HCT116 (cell line): ENCODE measurements around the gene PARP8. TPM values are rescaled to one million over a fixed set of nuclear protein-coding genes. Genes with fewer than 3 reads are reported as not detected.

Experiments used
- ATAC-seq: fragments of 200-7000 bp; cut with Tn5 transposase; 2 replicates; pipeline ENCODE4 v1.9.1; 2020; ENCODE audit warnings: mild to moderate bottlenecking, moderate library complexity
- BruUV-seq: library from RNA; stranded (reverse); fragments of 400-500 nt; replicated peaks from 2 replicates; lab custom pipeline; 2021; lab: Mats Ljungman, UMichigan
- CTCF ChIA-PET: fragments of 300-600 bp; sonication (Branson Sonifier 250); formaldehyde crosslinking; loops from one replicate; lab custom pipeline; 2021; ENCODE audit warnings: antibody characterized with exemption; lab: Charles Lee
- POLR2A ChIA-PET: fragments of 300-600, 350-600 bp; sonication (Branson Sonifier 250); formaldehyde crosslinking; loops from one replicate; lab custom pipeline; 2021; ENCODE audit warnings: antibody characterized with exemption; lab: Charles Lee
- RAD21 ChIA-PET, 2 experiments: fragments of 300-600 bp; sonication (Branson Sonifier 250); formaldehyde crosslinking; loops; one replicate each; lab custom pipeline; 2023; ENCODE audit warnings: low total read pairs in 2 of 2; ENCODE audit not compliant: uncharacterized antibody in 2 of 2, unreplicated experiment in 2 of 2, low non-redundant PET in 1 of 2; lab: Charles Lee
- DNase-seq: peaks from one replicate; pipeline ENCODE4 v3.0.0-alpha.2; 2010; ENCODE audit warnings: low read depth, low spot score
- H2AFZ ChIP-seq: fragments of 200-600 bp; shearing (Covaris generic), sonication (generic); 2 replicates; pipeline ENCODE4 v1.6.1; 2017; ENCODE audit warnings: low read depth, mixed run types, mixed read lengths, antibody characterized with exemption, low read length; ENCODE audit not compliant: poor library complexity, severe bottlenecking
- H3K27ac ChIP-seq: 2 replicates; pipeline ENCODE4 v1.5.1; 2012; ENCODE audit warnings: low read depth, low read length
- H3K27me3 ChIP-seq: fragments of 200-600 bp; sonication (generic); 2 replicates; pipeline ENCODE4 v1.6.1; 2016; ENCODE audit warnings: mixed run types, low read length, mixed read lengths; ENCODE audit not compliant: insufficient read depth
- H3K36me3 ChIP-seq, 2 experiments: fragments of 200-500 bp in 1 of 2; fragments of 200-600 bp in 1 of 2; sonication (Bioruptor generic) in 1 of 2; sonication (generic) in 1 of 2; 2 replicates each; pipeline versions ENCODE4 v1.5.1 to v1.6.1; 2014 to 2016; ENCODE audit warnings: low read length in 2 of 2, inconsistent platforms in 1 of 2, mixed read lengths in 1 of 2, mixed run types in 1 of 2; ENCODE audit not compliant: insufficient read depth in 2 of 2, control insufficient read depth in 1 of 2
- H3K4me1 ChIP-seq, 2 experiments: fragments of 200-600 bp in 1 of 2; sonication (generic) in 1 of 2; 2 replicates each; pipeline versions ENCODE4 v1.5.1 to v1.6.1; 2012 to 2017; ENCODE audit warnings: low read length in 2 of 2, inconsistent platforms in 1 of 2, mild to moderate bottlenecking in 1 of 2, mixed read lengths in 1 of 2, mixed run types in 1 of 2, moderate library complexity in 1 of 2; ENCODE audit not compliant: insufficient read depth in 2 of 2, control insufficient read depth in 1 of 2
- H3K4me2 ChIP-seq: fragments of 200-600 bp; sonication (generic); 2 replicates; pipeline ENCODE4 v1.6.1; 2017; ENCODE audit warnings: mixed run types, low read length, mixed read lengths
- H3K4me3 ChIP-seq, 2 experiments: fragments of 200-600 bp in 1 of 2; sonication (generic) in 1 of 2; replicated peaks in 1 of 2; 2 replicates each; pipeline ENCODE4 v1.5.1; 2011 to 2016; ENCODE audit warnings: low read length in 2 of 2, control low read depth in 1 of 2, low read depth in 1 of 2, mild to moderate bottlenecking in 1 of 2, mixed read lengths in 1 of 2, mixed run types in 1 of 2
- H3K79me2 ChIP-seq: fragments of 200-600 bp; sonication (generic); 2 replicates; pipeline ENCODE4 v1.6.1; 2017; ENCODE audit warnings: mild to moderate bottlenecking, mixed run types, low read length, moderate library complexity, mixed read lengths; ENCODE audit not compliant: insufficient read depth
- H3K9ac ChIP-seq: fragments of 200-600 bp; sonication (generic); 2 replicates; pipeline ENCODE4 v1.6.1; 2016; ENCODE audit warnings: low read length, mixed read lengths
- H3K9me2 ChIP-seq: fragments of 200-600 bp; sonication (generic), shearing (Covaris generic); 2 replicates; pipeline ENCODE4 v1.6.1; 2017; ENCODE audit warnings: mixed run types, mild to moderate bottlenecking, moderate library complexity; ENCODE audit not compliant: insufficient read depth
- H3K9me3 ChIP-seq, 2 experiments: fragments of 200-500 bp in 1 of 2; fragments of 200-600 bp in 1 of 2; sonication (Bioruptor generic) in 1 of 2; sonication (generic) in 1 of 2; 2 replicates each; pipeline ENCODE4 v1.6.1; 2014 to 2017; ENCODE audit warnings: low read length in 2 of 2, mixed read lengths in 2 of 2, inconsistent platforms in 1 of 2, low read depth in 1 of 2, mild to moderate bottlenecking in 1 of 2, mixed run types in 1 of 2, moderate library complexity in 1 of 2; ENCODE audit not compliant: control insufficient read depth in 1 of 2, insufficient read depth in 1 of 2
- H4K20me1 ChIP-seq: fragments of 200-600 bp; sonication (generic), shearing (Covaris generic); 2 replicates; pipeline ENCODE4 v1.6.1; 2017; ENCODE audit warnings: mixed run types, mild to moderate bottlenecking, moderate library complexity; ENCODE audit not compliant: insufficient read depth
- CEBPB ChIP-seq: IDR thresholded peaks from 2 replicates; pipeline ENCODE4 v1.6.1; 2012; ENCODE audit warnings: low read depth
- CTCF ChIP-seq, 3 experiments: fragments of 200-600 bp in 1 of 3; sonication (generic) in 1 of 3; IDR thresholded peaks in 2 of 3; conservative IDR thresholded peaks in 1 of 3; 2 replicates each; pipeline ENCODE4 v1.5.1; 2012 to 2017; ENCODE audit warnings: low read depth in 2 of 3, low read length in 2 of 3, antibody characterized with exemption in 1 of 3, borderline replicate concordance in 1 of 3, control low read depth in 1 of 3, mild to moderate bottlenecking in 1 of 3, mixed read lengths in 1 of 3, mixed run types in 1 of 3, moderate library complexity in 1 of 3; ENCODE audit not compliant: insufficient read depth in 1 of 3
- EGR1 ChIP-seq: IDR thresholded peaks from 2 replicates; pipeline ENCODE4 v1.6.1; 2012; ENCODE audit warnings: low read depth
- ELF1 ChIP-seq: IDR thresholded peaks from 2 replicates; pipeline ENCODE4 v1.6.1; 2012; ENCODE audit warnings: low read depth, borderline replicate concordance
- EZH2 ChIP-seq: fragments of 200-600 bp; sonication (generic); IDR thresholded peaks from 2 replicates; pipeline ENCODE4 v1.6.1; 2017; ENCODE audit warnings: antibody characterized with exemption, mixed run types
- EZH2phosphoT487 ChIP-seq: fragments of 200-600 bp; IDR thresholded peaks from 2 replicates; pipeline ENCODE4 v1.6.1; 2018; ENCODE audit warnings: antibody characterized with exemption, borderline replicate concordance
- FOSL1 ChIP-seq: IDR thresholded peaks from 2 replicates; pipeline ENCODE4 v1.6.1; 2012; ENCODE audit warnings: low read depth
- MAX ChIP-seq: IDR thresholded peaks from 2 replicates; pipeline ENCODE4 v1.6.1; 2012
- POLR2A ChIP-seq: IDR thresholded peaks from 2 replicates; pipeline ENCODE4 v1.7.0; 2011; ENCODE audit warnings: borderline replicate concordance; ENCODE audit not compliant: insufficient read depth, insufficient read length; ENCODE audit errors: extremely low read depth
- RAD21 ChIP-seq: IDR thresholded peaks from 2 replicates; pipeline ENCODE4 v1.6.1; 2012; ENCODE audit warnings: low read depth, mild to moderate bottlenecking
- REST ChIP-seq: IDR thresholded peaks from 2 replicates; pipeline ENCODE4 v1.6.1; 2012; ENCODE audit warnings: low read depth
- SIN3A ChIP-seq: IDR thresholded peaks from 2 replicates; pipeline ENCODE4 v1.6.1; 2012; ENCODE audit warnings: low read depth
- TCF7L2 ChIP-seq: IDR thresholded peaks from 2 replicates; pipeline ENCODE4 v1.7.0; 2011; ENCODE audit warnings: borderline replicate concordance, inconsistent platforms; ENCODE audit not compliant: insufficient read depth, insufficient read length; ENCODE audit errors: extremely low read depth
- ZNF274 ChIP-seq: fragments of 200-500 bp; sonication (Bioruptor generic); IDR thresholded peaks from 2 replicates; pipeline ENCODE4 v1.6.1; 2014; ENCODE audit warnings: mild to moderate bottlenecking, low read depth, low read length, inconsistent platforms
- intact Hi-C: fragments of 100-400 bp; cut with micrococcal nuclease; formaldehyde crosslinking; loops from 2 replicates; pipeline ENCODE4 v1.10.0; 2022
- total RNA-seq: library from RNA; stranded (reverse); gene quantifications from one replicate; pipeline ENCODE4 v1.2.1, GENCODE V29; 2021; ENCODE audit not compliant: unreplicated experiment

The PARP8 gene
- total RNA-seq, 1 experiment from 2014 or later = 19.0 TPM

- ATAC-seq (no peak), DNase-seq (no peak)
- RAD21 ChIA-PET = no interaction called here
- no peak overlapping the region for H2AFZ ChIP-seq
- 0 out of 2 replicates have a peak, but pooled peaks cover 3% of the 10 kb centered on the region for H3K27me3 ChIP-seq
- no peak overlapping the region for H3K4me2 ChIP-seq
- CTCF ChIA-PET = no interaction called here
- intact Hi-C loops = no loop called here
- POLR2A ChIA-PET = no interaction called here
- TF ChIP-seq MAX (no peak), REST (no peak), EZH2 (no peak), POLR2A (no peak), CTCF (IDR thresholded peaks at IDR 0.05 in 2 of 3, conservative IDR thresholded peaks at IDR 0.05 in 1 of 3; ENCODE audit: borderline replicate concordance in 1 of 3, insufficient read depth in 1 of 3, low read depth in 2 of 3, low read length in 2 of 3) (no peak), ELF1 (no peak), TCF7L2 (no peak), FOSL1 (no peak), ZNF274 (no peak), EGR1 (no peak), RAD21 (no peak), SIN3A (no peak), CEBPB (no peak), EZH2phosphoT487 (no peak)
- no peaks in the 10 kb centered on the region for H3K4me1 ChIP-seq
- no peaks in the 10 kb centered on the region for H4K20me1 ChIP-seq
- no peak overlapping the region for H3K4me3 ChIP-seq
- no peak overlapping the region for H3K9ac ChIP-seq
- no peaks in the 10 kb centered on the region for H3K9me2 ChIP-seq
- H3K36me3 ChIP-seq = no peaks in the 10 kb centered on the region
- H3K79me2 ChIP-seq = no peaks in the 10 kb centered on the region
- H3K27ac ChIP-seq = no peak overlapping the region
- no TSS peak for BruUV-seq
- no peaks in the 10 kb centered on the region for H3K9me3 ChIP-seq
Observed at GRCh38 chr5:50853151-50853550, 186.7 kb downstream of the PARP8 start.
